Measurements from ENCODE around the gene CAPN8. TPM values are rescaled to one million over a fixed set of nuclear protein-coding genes. Genes with fewer than 3 reads are reported as not detected.

CAPN8 gene
- total and polyA plus RNA-seq, 4 donors: 0.08 to 0.16 TPM; not detected in 2

- no peaks in the 10 kb centered on the region for H3K36me3 ChIP-seq (ENCODE audit: control insufficient read depth in 4 of 4, insufficient read depth in 3 of 4, low read depth in 1 of 4, low read length in 3 of 4)
- no peak overlapping the region for H3K9ac ChIP-seq (ENCODE audit: low read depth in 1 of 2, low read length in 2 of 2)
- H3K27me3 ChIP-seq (ENCODE audit: control insufficient read depth in 4 of 4, insufficient read depth in 4 of 4, low read length in 3 of 4): no peaks in the 10 kb centered on the region
- H3K9me3 ChIP-seq (ENCODE audit: control insufficient read depth in 4 of 4, low read length in 3 of 4): no peaks in the 10 kb centered on the region
- 50% methylated on average over 1 of the region's 1 CpG for WGBS
- H3K4me1 ChIP-seq (ENCODE audit: control insufficient read depth in 4 of 4, insufficient read depth in 4 of 4, low read length in 3 of 4): peaks cover 0 to 3% (median 0%) of the 10 kb centered on the region in 4 donors
- TF ChIP-seq RAD21 (IDR thresholded peaks at IDR 0.05) (no peak), EGR1 (IDR thresholded peaks at IDR 0.05; ENCODE audit: low read depth in 2 of 2) (no peak), MAX (IDR thresholded peaks at IDR 0.05) (no peak), GABPA (IDR thresholded peaks at IDR 0.05 in 1 of 2, conservative IDR thresholded peaks at IDR 0.05 in 1 of 2) (no peak), FOXA2 (IDR thresholded peaks at IDR 0.05) (no peak), ATF3 (IDR thresholded peaks at IDR 0.05) (no peak), YY1 (IDR thresholded peaks at IDR 0.05) (no peak), CTCF (IDR thresholded peaks at IDR 0.05; ENCODE audit: low read depth, low read length, missing input control) (no peak), JUND (IDR thresholded peaks at IDR 0.05) (no peak), RXRA (IDR thresholded peaks at IDR 0.05) (no peak), FOXA1 (IDR thresholded peaks at IDR 0.05) (no peak)
- no peak for DNase-seq (ENCODE audit: low spot score)
- no peak overlapping the region for H3K27ac ChIP-seq (ENCODE audit: low read depth in 1 of 2, low read length in 2 of 2)
- no peak overlapping the region for H3K4me3 ChIP-seq (ENCODE audit: low read depth in 1 of 3, low read length in 3 of 3)
Observed at GRCh38 chr1:223703668-223704013, 38.1 kb upstream of the CAPN8 start.

- TF ChIP-seq ZBTB33 (IDR thresholded peaks at IDR 0.05) (no peak), YY1 (IDR thresholded peaks at IDR 0.05) (no peak), HNF4A (conservative IDR thresholded peaks at IDR 0.05) (no peak)
- Histone ChIP-seq H3K4me1 (ENCODE audit: control insufficient read depth in 4 of 4, insufficient read depth in 4 of 4, low read length in 3 of 4) (peaks cover 0 to 6% (median 1%) of the 10 kb centered on the region in 4 donors), H3K27me3 (ENCODE audit: control insufficient read depth in 4 of 4, insufficient read depth in 4 of 4, low read length in 3 of 4) (no peaks in the 10 kb centered on the region), H3K9ac (ENCODE audit: low read depth in 1 of 2, low read length in 2 of 2) (no peak overlapping the region), H3K27ac (ENCODE audit: low read depth in 1 of 2, low read length in 2 of 2) (no peak overlapping the region), H3K4me3 (ENCODE audit: low read depth in 1 of 3, low read length in 3 of 3) (no peak overlapping the region), H3K9me3 (ENCODE audit: control insufficient read depth in 4 of 4, low read length in 3 of 4) (no peaks in the 10 kb centered on the region), H3K36me3 (ENCODE audit: control insufficient read depth in 4 of 4, insufficient read depth in 3 of 4, low read depth in 1 of 4, low read length in 3 of 4) (no peaks in the 10 kb centered on the region)
- no peak for DNase-seq (ENCODE audit: low spot score)
- 92% methylated on average over 4 of the region's 4 CpGs for WGBS
Observed at GRCh38 chr1:223702735-223703667, 37.5 kb upstream of the CAPN8 start.
